Measurements from ENCODE around the gene PRR5L. TPM values are rescaled to one million over a fixed set of nuclear protein-coding genes. Genes with fewer than 3 reads are reported as not detected.

Gene PRR5L
- total and polyA plus RNA-seq, 9 of the 15 experiments (the other 6 are each of a cell fraction or from before 2014, with no cell fraction given), result 0.11 to 0.60 (median 0.36) TPM; not detected in 2

DNA sequence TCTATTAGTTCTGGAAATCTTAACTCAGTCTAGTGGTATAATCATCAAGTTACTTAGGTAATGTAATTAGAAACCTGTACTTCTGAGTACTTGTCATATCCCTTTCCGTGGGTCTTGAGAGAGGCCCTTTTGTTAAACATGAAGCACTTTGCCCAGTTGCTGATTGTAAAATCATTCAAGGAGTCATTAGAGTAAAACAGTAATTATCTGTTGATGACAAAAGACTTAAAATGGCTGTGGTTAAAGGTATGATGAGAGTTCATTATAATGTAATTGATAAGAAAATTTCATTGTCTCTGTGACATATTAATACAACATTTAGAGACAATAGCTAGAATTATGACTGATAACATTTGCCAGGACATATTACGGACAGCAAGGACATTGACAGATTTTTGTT is 34.3 kb downstream of the PRR5L start:
- H3K9me1 ChIP-seq (ENCODE audit: control insufficient read depth, insufficient read depth, low read length), result no peaks in the 10 kb centered on the region
- TF ChIP-seq WHSC1 (IDR thresholded peaks at IDR 0.05; ENCODE audit: low read length), result no peak
- no peaks in the 10 kb centered on the region for H4K20me1 ChIP-seq (replicated peaks; ENCODE audit: control insufficient read depth, insufficient read depth, low read length)
- ATAC-seq (no peak), DNase-seq (ENCODE audit: extremely low read depth in 1 of 4, low spot score in 3 of 4) (no peak), FAIRE-seq (no peak)
- H3K4me3 ChIP-seq, result no peak overlapping the region
- H3K27ac ChIP-seq (ENCODE audit: extremely low read depth, low read depth, low read length), result no peak overlapping the region
- ChIA-PET CTCF (ENCODE audit: low intra/inter-chr PET ratio) (no interaction called here), POLR2A (no interaction called here)
- no TSS peak for BruUV-seq (replicated peaks)
- no peaks in the 10 kb centered on the region for H3K9me3 ChIP-seq (replicated peaks; ENCODE audit: control insufficient read depth, insufficient read depth, low read depth, low read length)
- intact Hi-C loops (cut with micrococcal nuclease), result no loop called here
- WGBS (ENCODE audit: insufficient coverage, low coverage, missing lambda C conversion rate), result 4% methylated on average over 2 of the region's 2 CpGs
- no peaks in the 10 kb centered on the region for H3K4me1 ChIP-seq (replicated peaks in 1 of 2; ENCODE audit: control insufficient read depth in 2 of 2, insufficient read depth in 2 of 2, low read length in 2 of 2)
- no peak overlapping the region for H3K9ac ChIP-seq (ENCODE audit: insufficient read depth in 1 of 2, low read depth in 2 of 2, low read length in 2 of 2)
- no peaks in the 10 kb centered on the region for H3K36me3 ChIP-seq (ENCODE audit: control insufficient read depth, insufficient read depth, low read length)
- no peaks in the 10 kb centered on the region; a peak in 1 of 5 replicates for H3K27me3 ChIP-seq (ENCODE audit: control insufficient read depth in 2 of 2, insufficient read depth in 2 of 2, low read length in 2 of 2)
- H3K79me2 ChIP-seq (ENCODE audit: control insufficient read depth, insufficient read depth, low read length), result no peaks in the 10 kb centered on the region
- in situ Hi-C loops (cut with MboI), result no loop called here
- no peak overlapping the region for H2AFZ ChIP-seq (ENCODE audit: low read depth, low read length)
- no peak overlapping the region for H3K4me2 ChIP-seq (ENCODE audit: insufficient read depth, low read length)

GRCh38 chr11:36333468-36333867 is 37.4 kb downstream of the PRR5L start:
- no peaks in the 10 kb centered on the region for H3K9me1 ChIP-seq (ENCODE audit: control insufficient read depth, insufficient read depth, low read length)
- intact Hi-C loops (cut with micrococcal nuclease) (no loop called here), in situ Hi-C loops (cut with MboI) (no loop called here)
- no peaks in the 10 kb centered on the region for H3K36me3 ChIP-seq (ENCODE audit: control insufficient read depth, insufficient read depth, low read length)
- ATAC-seq (no peak), FAIRE-seq (no peak), DNase-seq (ENCODE audit: extremely low read depth in 1 of 4, low spot score in 3 of 4) (no peak)
- H3K4me2 ChIP-seq (ENCODE audit: insufficient read depth, low read length), result no peak overlapping the region
- ChIA-PET POLR2A (interaction anchor here (1.3 kb wide), 1 partner anchor 16 kb away, joined by 4 read pairs; no protein-coding TSS in a partner anchor), CTCF (ENCODE audit: low intra/inter-chr PET ratio) (no interaction called here)
- H3K4me3 ChIP-seq, result no peak overlapping the region
- no peaks in the 10 kb centered on the region for H4K20me1 ChIP-seq (replicated peaks; ENCODE audit: control insufficient read depth, insufficient read depth, low read length)
- no TSS peak for BruUV-seq (replicated peaks)
- H2AFZ ChIP-seq (ENCODE audit: low read depth, low read length), result no peak overlapping the region
- no peaks in the 10 kb centered on the region; a peak in 1 of 5 replicates for H3K27me3 ChIP-seq (ENCODE audit: control insufficient read depth in 2 of 2, insufficient read depth in 2 of 2, low read length in 2 of 2)
- WGBS (ENCODE audit: insufficient coverage, low coverage, missing lambda C conversion rate), result 7% methylated on average over 1 of the region's 1 CpG
- H3K9ac ChIP-seq (ENCODE audit: insufficient read depth in 1 of 2, low read depth in 2 of 2, low read length in 2 of 2), result no peak overlapping the region
- TF ChIP-seq FOSL1 (tag; conservative IDR thresholded peaks at IDR 0.05) (0 out of 2 replicates have a peak, but pooled peaks have one; percentile 18), ZNF717 (CRISPR knock-in tag; IDR thresholded peaks at IDR 0.05) (no peak), RFX7 (CRISPR knock-in tag; IDR thresholded peaks at IDR 0.05) (no peak), CHD1 (IDR thresholded peaks at IDR 0.05; ENCODE audit: low read length) (no peak), ZEB2 (IDR thresholded peaks at IDR 0.05) (no peak), TFAM (CRISPR knock-in tag; conservative IDR thresholded peaks at IDR 0.05) (no peak), NFATC3 (IDR thresholded peaks at IDR 0.05) (no peak), ZNF695 (CRISPR knock-in tag; IDR thresholded peaks at IDR 0.05) (no peak)
- H3K27ac ChIP-seq (ENCODE audit: extremely low read depth, low read depth, low read length), result no peak overlapping the region
- no peaks in the 10 kb centered on the region for H3K4me1 ChIP-seq (replicated peaks in 1 of 2; ENCODE audit: control insufficient read depth in 2 of 2, insufficient read depth in 2 of 2, low read length in 2 of 2)
- no peaks in the 10 kb centered on the region for H3K9me3 ChIP-seq (replicated peaks; ENCODE audit: control insufficient read depth, insufficient read depth, low read depth, low read length)
- H3K79me2 ChIP-seq (ENCODE audit: control insufficient read depth, insufficient read depth, low read length), result no peaks in the 10 kb centered on the region

All from K562 (cell line).